RWPE1 (cell line): ENCODE measurements around the gene CERS6.

ENCODE experiments used
- CTCF ChIA-PET: fragments of 350-600 bp; sonication (Branson Sonifier 250); formaldehyde crosslinking; extraction: SDS; loops from one replicate; lab custom pipeline; 2021; lab: Yijun Ruan, JAX
- POLR2A ChIA-PET: fragments of 400-600 bp; formaldehyde crosslinking; extraction: SDS; loops from one replicate; lab custom pipeline; 2020; ENCODE audit warnings: antibody characterized with exemption; ENCODE audit not compliant: low non-redundant PET; lab: Yijun Ruan, JAX
- DNase-seq: peaks from one replicate; pipeline ENCODE4 v3.0.0; 2012; ENCODE audit warnings: low spot score
- H3K27ac ChIP-seq: fragments of 450-650 bp; 2 replicates; pipeline ENCODE4 v1.5.1; 2017
- CTCF ChIP-seq: fragments of 450-650 bp; conservative IDR thresholded peaks from 2 replicates; pipeline ENCODE4 v1.5.1; 2017; ENCODE audit warnings: low read depth, mild to moderate bottlenecking

Gene CERS6

GRCh38 chr2:168622559-168622958, 166.5 kb downstream of the CERS6 start:
- DNase-seq: no peak
- no peak for TF ChIP-seq CTCF
- CTCF ChIA-PET: interaction anchor here (0.7 kb wide), 1 partner anchor 96 kb away, joined by 4 read pairs; no protein-coding TSS in a partner anchor
- POLR2A ChIA-PET: no interaction called here
- no peak overlapping the region for H3K27ac ChIP-seq

GRCh38 chr2:168624028-168624427, 168.0 kb downstream of the CERS6 start:
- no peak for TF ChIP-seq CTCF
- no peak overlapping the region for H3K27ac ChIP-seq
- ChIA-PET CTCF (no interaction called here), POLR2A (no interaction called here)
- no peak for DNase-seq

- no peak overlapping the region for H3K27ac ChIP-seq
- TF ChIP-seq CTCF: no peak
- ChIA-PET CTCF (no interaction called here), POLR2A (no interaction called here)
- DNase-seq: no peak
Measured at GRCh38 chr2:168626096-168626495, 170.0 kb downstream of the CERS6 start.

GRCh38 chr2:168626647-168627046, 170.6 kb downstream of the CERS6 start:
- POLR2A ChIA-PET: no interaction called here

GRCh38 chr2:168632709-168633121, 176.6 kb downstream of the CERS6 start:
- ChIA-PET CTCF (interaction anchor here (0.6 to 0.9 kb wide), 3 partner anchors 23 to 754 kb away, joined by 3 to 6 read pairs (median 4); no protein-coding TSS in a partner anchor), POLR2A (no interaction called here)
- no peak overlapping the region for H3K27ac ChIP-seq
- no peak for DNase-seq
- no peak for TF ChIP-seq CTCF

More at GRCh38 chr2:168626647-168627046, 170.6 kb downstream of the CERS6 start:
- no peak for DNase-seq
- TF ChIP-seq CTCF: no peak
- CTCF ChIA-PET: no interaction called here
- H3K27ac ChIP-seq: no peak overlapping the region

GRCh38 chr2:168633200-168633599, 177.1 kb downstream of the CERS6 start:
- no peak for DNase-seq
- no peak for TF ChIP-seq CTCF
- ChIA-PET POLR2A (interaction anchor here (0.6 kb wide), 1 partner anchor 9 kb away, joined by 5 read pairs; no protein-coding TSS in a partner anchor), CTCF (interaction anchor here (0.6 to 0.9 kb wide), 3 partner anchors 22 to 754 kb away, joined by 3 to 6 read pairs (median 4); no protein-coding TSS in a partner anchor)
- no peak overlapping the region for H3K27ac ChIP-seq
